Uterus (tissue), 4 donors: ENCODE results near the gene TTC17. TPM values are rescaled to one million over a fixed set of nuclear protein-coding genes. Genes with fewer than 3 reads are reported as not detected.

ENCODE experiments used
- DNase-seq, 2 donors: peaks; one replicate each; pipeline ENCODE4 v3.0.0-alpha.2; 2019 to 2020
- H3K27ac ChIP-seq, 2 donors: fragments of 200-600 bp; sonication (generic); 1 replicate in 1 of 2; 2 replicates in 1 of 2; pipeline ENCODE4 v1.5.1; 2016 to 2018
- H3K27me3 ChIP-seq, 2 donors: fragments of 200-600 bp; sonication (generic); one replicate each; pipeline ENCODE4 v1.5.1; 2018 to 2019; ENCODE audit warnings: control low read depth in 1 of 2
- H3K36me3 ChIP-seq, 2 donors: fragments of 200-600 bp; sonication (generic); one replicate each; pipeline ENCODE4 v1.5.1; 2019; ENCODE audit warnings: control low read depth in 1 of 2
- H3K4me1 ChIP-seq, 2 donors: fragments of 200-600 bp; sonication (generic); one replicate each; pipeline ENCODE4 v1.5.1; 2018 to 2019; ENCODE audit warnings: control low read depth in 1 of 2
- H3K4me3 ChIP-seq, 2 donors: fragments of 200-600 bp; sonication (generic); 1 replicate in 1 of 2; 2 replicates in 1 of 2; pipeline ENCODE4 v1.5.1; 2018 to 2019; ENCODE audit warnings: mild to moderate bottlenecking in 1 of 2
- H3K9me3 ChIP-seq, 2 donors: fragments of 200-600 bp; sonication (generic); one replicate each; pipeline ENCODE4 v1.5.1; 2019; ENCODE audit warnings: control low read depth in 1 of 2
- POLR2A ChIP-seq, 2 donors: fragments of 450-650 bp; IDR thresholded peaks; one replicate each; pipeline ENCODE4 v1.6.1; 2016; ENCODE audit warnings: antibody characterized with exemption in 2 of 2, mild to moderate bottlenecking in 1 of 2, moderate library complexity in 1 of 2
- intact Hi-C: fragments of 100-400 bp; cut with DNase I; formaldehyde crosslinking; loops from one replicate; pipeline ENCODE4 v1.15.1; 2023; ENCODE audit warnings: low total_unique reads
- total RNA-seq, 4 donors: library from RNA; depleted of rRNA in 3 of 4; stranded (reverse); fragments of >200 nt in 3 of 4; gene quantifications; one replicate each; pipeline versions ENCODE4 v1.1.0 to v1.2.4, GENCODE V29; 2014 to 2023
- TF ChIP-seq, protein P1 (sequence below), 4 experiments: fragments of 200-600 bp in 2 of 4; fragments of 450-650 bp in 2 of 4; sonication (generic) in 2 of 4; IDR thresholded peaks; one replicate each; pipeline ENCODE4 v1.5.1; 2016 to 2019; ENCODE audit warnings: antibody characterized with exemption in 4 of 4, mild to moderate bottlenecking in 2 of 4, moderate library complexity in 1 of 4
- donor health status: DM: yes; HTN: yes; CAD: no.

TTC17 gene
- total RNA-seq, 4 donors from 2014 or later, result 94.7 to 182 (median 126) TPM

DNA sequence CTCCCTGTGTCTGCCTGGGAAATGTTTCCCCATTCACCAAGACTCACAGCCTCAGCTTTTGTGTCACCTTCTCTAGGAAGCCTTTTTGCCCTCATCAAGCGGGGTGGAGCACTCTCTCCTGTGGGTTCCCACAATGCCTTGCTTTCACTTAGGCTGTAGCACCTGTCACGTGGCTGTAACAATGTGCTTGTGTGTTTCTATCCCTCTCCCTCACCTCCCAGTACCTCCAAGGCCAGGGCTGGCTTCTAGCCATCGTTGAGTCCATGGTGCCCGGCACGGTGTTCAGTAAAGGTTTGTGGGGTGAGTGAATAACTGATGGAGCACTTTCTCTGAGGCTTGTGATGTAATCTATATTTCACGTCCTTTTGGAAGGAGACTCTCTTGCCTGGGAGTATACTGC lies 153.2 kb downstream of the TTC17 start:
- intact Hi-C loops, result no loop called here
- TF ChIP-seq, protein P1, sequence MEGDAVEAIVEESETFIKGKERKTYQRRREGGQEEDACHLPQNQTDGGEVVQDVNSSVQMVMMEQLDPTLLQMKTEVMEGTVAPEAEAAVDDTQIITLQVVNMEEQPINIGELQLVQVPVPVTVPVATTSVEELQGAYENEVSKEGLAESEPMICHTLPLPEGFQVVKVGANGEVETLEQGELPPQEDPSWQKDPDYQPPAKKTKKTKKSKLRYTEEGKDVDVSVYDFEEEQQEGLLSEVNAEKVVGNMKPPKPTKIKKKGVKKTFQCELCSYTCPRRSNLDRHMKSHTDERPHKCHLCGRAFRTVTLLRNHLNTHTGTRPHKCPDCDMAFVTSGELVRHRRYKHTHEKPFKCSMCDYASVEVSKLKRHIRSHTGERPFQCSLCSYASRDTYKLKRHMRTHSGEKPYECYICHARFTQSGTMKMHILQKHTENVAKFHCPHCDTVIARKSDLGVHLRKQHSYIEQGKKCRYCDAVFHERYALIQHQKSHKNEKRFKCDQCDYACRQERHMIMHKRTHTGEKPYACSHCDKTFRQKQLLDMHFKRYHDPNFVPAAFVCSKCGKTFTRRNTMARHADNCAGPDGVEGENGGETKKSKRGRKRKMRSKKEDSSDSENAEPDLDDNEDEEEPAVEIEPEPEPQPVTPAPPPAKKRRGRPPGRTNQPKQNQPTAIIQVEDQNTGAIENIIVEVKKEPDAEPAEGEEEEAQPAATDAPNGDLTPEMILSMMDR (IDR thresholded peaks at IDR 0.05), result no peak
- no peak for TF ChIP-seq POLR2A (IDR thresholded peaks at IDR 0.05)
- DNase-seq, result no peak

DNA sequence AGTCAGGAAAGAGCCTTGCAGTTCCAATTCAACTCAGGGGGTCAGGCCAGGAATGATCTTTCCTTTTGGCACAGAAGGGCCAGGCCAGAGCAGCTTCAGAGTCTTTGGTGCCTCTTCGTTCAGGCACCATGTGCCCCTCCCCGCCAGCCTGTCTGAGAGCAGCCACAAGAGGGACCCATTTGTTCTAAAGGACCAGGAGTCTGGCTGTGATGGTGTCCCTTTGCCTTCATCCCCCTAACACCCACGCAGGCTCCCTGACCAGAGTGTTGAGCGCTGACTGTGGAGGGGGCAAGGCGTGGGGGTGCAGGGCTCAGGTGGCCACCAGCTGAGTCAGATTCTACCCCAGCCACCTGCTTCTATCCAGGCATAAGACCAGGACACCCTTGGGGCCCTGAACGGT lies 156.4 kb downstream of the TTC17 start:
- TF ChIP-seq POLR2A (IDR thresholded peaks at IDR 0.05), result no peak
- Histone ChIP-seq H3K27me3 (no peaks in the 10 kb centered on the region), H3K4me1 (no peaks in the 10 kb centered on the region), H3K27ac (no peak overlapping the region), H3K4me3 (no peak overlapping the region), H3K9me3 (no peaks in the 10 kb centered on the region), H3K36me3 (no peaks in the 10 kb centered on the region)
- intact Hi-C loops, result no loop called here
- no peak for DNase-seq

More for the DNA sequence above, 153.2 kb downstream of the TTC17 start:
- Histone ChIP-seq H3K27ac (no peak overlapping the region), H3K4me1 (no peaks in the 10 kb centered on the region), H3K36me3 (no peaks in the 10 kb centered on the region), H3K27me3 (no peaks in the 10 kb centered on the region), H3K9me3 (no peaks in the 10 kb centered on the region), H3K4me3 (no peak overlapping the region)

DNA sequence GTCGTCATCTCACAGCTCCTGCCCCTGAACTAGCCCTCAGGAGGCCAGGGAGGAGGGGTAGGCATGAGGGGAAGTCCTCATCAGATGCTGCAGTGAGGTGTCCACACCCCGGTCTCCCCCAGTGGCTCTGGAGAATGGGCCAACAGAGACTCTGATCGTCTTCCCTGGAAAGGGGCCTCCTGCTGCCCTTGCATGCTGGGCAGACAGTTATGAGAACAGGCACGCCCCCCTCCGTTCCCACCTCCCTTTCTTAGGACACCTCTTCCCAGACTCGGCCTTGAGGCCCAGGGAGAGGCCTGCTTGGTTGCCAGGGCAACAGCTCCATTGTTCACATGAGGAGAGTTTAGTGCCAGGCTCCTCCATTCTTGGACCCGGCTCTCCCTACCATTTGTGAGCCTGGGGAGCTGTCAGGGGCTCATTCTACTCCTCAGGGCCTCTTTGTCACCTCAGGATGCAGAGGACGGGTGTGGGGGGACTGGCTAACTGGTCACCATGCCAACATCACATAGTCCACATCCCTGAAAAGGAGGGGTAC lies 157.7 kb downstream of the TTC17 start:
- DNase-seq, result no peak
- Histone ChIP-seq H3K4me1 (no peaks in the 10 kb centered on the region), H3K4me3 (no peak overlapping the region), H3K36me3 (no peaks in the 10 kb centered on the region), H3K9me3 (no peaks in the 10 kb centered on the region), H3K27ac (no peak overlapping the region), H3K27me3 (no peaks in the 10 kb centered on the region)
- intact Hi-C loops, result no loop called here
- TF ChIP-seq, protein P1 (IDR thresholded peaks at IDR 0.05), result no peak
- no peak for TF ChIP-seq POLR2A (IDR thresholded peaks at IDR 0.05)

DNA sequence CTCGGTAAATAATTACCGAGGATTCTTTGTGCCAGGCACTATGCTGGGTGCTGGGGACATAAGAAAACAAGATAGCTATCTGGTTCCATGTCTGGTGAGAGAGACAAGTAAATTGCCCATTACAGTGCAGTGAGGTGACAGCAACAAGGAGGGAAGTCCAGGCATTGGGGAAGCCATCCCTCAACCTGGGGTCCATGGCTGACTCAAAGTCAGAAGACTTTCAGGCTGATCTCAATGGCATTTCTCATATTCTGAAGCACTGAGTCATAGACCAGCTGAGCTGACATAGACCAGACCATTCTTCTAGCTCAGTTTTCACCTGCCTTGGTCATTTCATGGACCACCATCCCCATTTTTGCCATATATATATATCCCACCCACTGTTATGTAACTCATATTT lies 158.8 kb downstream of the TTC17 start:
- Histone ChIP-seq H3K4me3 (no peak overlapping the region), H3K27ac (no peak overlapping the region), H3K4me1 (no peaks in the 10 kb centered on the region), H3K27me3 (no peaks in the 10 kb centered on the region), H3K9me3 (no peaks in the 10 kb centered on the region), H3K36me3 (no peaks in the 10 kb centered on the region)
- intact Hi-C loops, result no loop called here
- no peak for DNase-seq
- TF ChIP-seq, protein P1 (IDR thresholded peaks at IDR 0.05), result no peak
- no peak for TF ChIP-seq POLR2A (IDR thresholded peaks at IDR 0.05)

DNA sequence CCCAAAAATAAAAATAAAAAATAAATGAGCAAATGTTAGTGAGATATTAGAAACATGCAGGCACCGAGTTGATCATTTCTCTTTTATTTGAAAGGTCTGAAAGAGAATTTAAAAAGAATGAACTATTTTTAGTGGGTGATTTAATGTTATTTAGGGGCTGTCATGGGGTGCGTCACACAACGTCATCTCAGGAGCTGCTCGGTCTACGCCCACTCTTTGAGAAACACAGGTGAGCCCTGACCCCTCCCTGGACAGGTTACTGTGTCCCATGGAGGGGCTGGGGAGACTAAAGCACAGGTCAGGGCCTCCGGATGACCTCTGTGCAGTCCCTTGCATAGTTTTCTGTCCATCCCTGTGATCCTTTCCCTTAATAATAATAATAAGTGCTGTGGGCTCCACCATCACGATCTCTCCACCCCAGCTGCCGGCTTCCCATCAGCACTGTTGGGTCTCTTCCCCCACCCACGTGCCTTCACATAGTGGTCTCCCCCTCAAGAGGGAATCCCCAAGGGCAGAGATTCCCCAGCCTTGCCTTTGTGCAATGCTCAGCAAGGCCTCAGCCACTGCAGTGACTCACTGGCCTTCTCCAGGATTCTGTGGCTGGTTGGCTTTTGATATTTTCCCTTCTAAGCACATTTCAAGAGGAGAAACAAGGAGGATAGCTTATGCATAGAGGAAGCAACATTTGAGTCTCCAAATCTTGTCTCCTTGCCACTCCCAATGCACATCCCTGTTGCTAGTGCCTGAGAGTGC lies 159.9 kb downstream of the TTC17 start:
- H3K9me3 ChIP-seq, result no peaks in the 10 kb centered on the region
- H3K4me1 ChIP-seq, result no peaks in the 10 kb centered on the region
- intact Hi-C loops, result no loop called here
- H3K27me3 ChIP-seq, result no peaks in the 10 kb centered on the region
- no peak overlapping the region for H3K27ac ChIP-seq
- no peak for DNase-seq
- TF ChIP-seq, protein P1 (IDR thresholded peaks at IDR 0.05), result no peak
- TF ChIP-seq POLR2A (IDR thresholded peaks at IDR 0.05), result no peak
- no peak overlapping the region for H3K4me3 ChIP-seq
- H3K36me3 ChIP-seq, result no peaks in the 10 kb centered on the region
